ENCODE data around the gene ANTXR1. TPM values are rescaled to one million over a fixed set of nuclear protein-coding genes. Genes with fewer than 3 reads are reported as not detected.
"Not testable (repeated sequence)": the region's sequence is repeated elsewhere in the genome, so short reads cannot be mapped to it uniquely, and the experiment has no call there.

ANTXR1 gene
- total RNA-seq, 1 experiment from 2014 or later, result 67.4 TPM

DNA sequence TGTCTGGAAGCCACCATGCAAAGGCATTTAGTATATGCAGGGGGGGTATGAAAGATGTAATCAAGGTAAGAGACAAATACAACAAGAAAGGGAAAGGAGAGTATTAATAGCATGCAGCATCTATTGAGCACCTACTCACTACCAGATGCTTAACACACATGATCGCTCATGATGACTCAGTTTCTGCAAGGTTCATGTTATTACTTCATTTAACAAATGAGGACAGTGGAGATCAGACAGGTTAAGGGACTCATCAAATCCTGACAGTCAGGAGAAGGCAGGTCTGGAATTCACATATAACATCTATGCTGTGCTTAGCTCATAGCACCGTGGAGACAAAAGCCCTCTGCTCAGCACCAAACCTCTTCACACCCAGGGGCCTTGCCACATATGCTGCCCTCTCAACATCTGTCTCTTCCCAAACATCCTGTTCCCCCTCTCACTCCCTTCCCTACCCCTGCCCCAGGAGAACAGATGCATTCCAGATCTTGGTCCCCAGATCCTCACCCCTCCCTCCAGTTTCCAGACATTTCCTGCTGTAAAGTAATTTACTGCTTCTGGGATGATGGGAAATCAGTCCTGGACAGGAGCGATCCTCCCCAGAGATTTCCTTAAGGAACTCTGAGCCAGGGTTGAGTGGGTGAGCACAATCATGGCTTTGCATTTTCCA, 155.3 kb downstream of the ANTXR1 start:
- peak in 1 of 2 experiments; percentile 43 for DNase-seq
- H3K27me3 ChIP-seq, result no peaks in the 10 kb centered on the region
- peak overlapping the region; percentile 45 for H3K27ac ChIP-seq
- no peaks in the 10 kb centered on the region for H3K9me3 ChIP-seq (replicated peaks)
- no peak overlapping the region for H3K4me3 ChIP-seq
- peaks cover 51% of the 10 kb centered on the region for H3K36me3 ChIP-seq
- H3K4me1 ChIP-seq, result peaks cover 44% of the 10 kb centered on the region

DNA sequence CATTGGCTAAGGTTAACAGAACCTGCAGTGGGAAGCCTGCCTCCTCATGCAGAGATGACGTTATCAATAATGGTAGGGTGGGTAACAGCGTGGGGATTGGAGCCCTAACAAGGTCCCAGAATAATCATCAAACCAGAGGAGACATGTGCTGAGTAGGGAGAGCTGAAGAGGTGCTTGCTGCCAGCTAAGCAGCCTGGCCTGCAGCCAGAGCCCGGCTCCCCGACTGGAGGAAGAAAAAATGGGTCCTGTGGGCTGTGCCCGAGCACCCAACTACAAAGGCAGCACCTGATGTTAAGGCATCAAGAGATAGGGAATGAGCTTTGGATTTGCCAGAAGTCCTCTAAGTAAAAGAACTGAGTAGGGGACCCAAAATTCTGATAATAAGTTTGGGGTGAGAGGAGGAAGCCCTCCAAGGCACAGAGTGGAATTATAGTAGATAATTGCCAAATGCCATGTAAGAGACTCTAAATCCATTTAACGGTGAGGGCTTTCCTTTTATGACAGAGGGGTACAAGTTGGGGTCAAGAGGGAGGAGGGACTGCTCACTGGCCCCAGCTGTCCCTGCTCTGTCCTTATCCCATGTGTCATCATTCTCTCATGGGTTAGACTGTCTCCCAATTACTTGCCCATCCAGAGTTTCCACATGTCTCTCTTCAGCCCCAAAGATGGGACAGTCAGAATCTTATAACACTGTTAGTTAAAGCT, 156.1 kb downstream of the ANTXR1 start:
- Histone ChIP-seq H3K9me3 (replicated peaks) (no peaks in the 10 kb centered on the region), H3K27ac (peak overlapping the region; percentile 45), H3K4me1 (peaks cover 38% of the 10 kb centered on the region)

DNA sequence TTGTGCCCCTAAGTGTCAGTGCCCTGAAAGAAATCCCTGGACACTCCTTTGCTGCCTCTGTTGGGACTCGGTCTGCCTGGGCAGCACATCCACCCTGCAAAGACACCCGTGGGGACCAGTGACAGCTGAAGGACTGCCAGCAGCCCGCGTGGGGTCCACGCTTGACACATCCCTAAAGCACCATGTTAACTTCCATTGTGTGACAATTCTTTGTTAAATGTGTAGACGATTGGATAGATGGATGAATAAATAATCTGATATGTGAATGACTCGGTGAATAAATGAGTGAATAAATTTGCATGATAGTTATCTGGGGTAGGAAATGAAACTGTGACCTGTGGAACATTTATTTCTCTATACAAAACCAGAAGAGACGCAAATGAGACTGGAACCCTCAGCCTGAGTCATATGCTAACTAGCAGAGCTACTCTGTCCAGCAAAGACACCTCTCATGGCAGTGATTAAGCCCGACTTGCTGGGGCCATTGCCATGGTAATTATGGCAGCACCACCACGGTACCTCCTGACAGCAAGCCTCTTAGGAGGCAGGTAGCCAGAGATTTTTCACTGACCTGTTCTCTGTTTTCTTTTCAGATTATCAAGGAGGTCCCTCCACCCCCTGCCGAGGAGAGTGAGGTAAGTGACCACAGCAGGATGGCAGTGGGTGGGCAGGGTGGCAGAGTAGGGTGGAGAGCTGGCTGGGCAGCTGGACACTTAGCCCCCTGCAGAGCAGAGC, 156.8 kb downstream of the ANTXR1 start:
- H3K4me1 ChIP-seq, result peaks cover 38% of the 10 kb centered on the region
- no peaks in the 10 kb centered on the region for H3K27me3 ChIP-seq
- H3K27ac ChIP-seq, result peak overlapping the region; percentile 45
- peak in 1 of 2 experiments; percentile 29 for DNase-seq
- no peaks in the 10 kb centered on the region for H3K9me3 ChIP-seq (replicated peaks)
- H3K36me3 ChIP-seq, result peaks cover 36% of the 10 kb centered on the region
- H3K4me3 ChIP-seq, result no peak overlapping the region

More for the DNA sequence above, 156.1 kb downstream of the ANTXR1 start:
- Histone ChIP-seq H3K27me3 (no peaks in the 10 kb centered on the region), H3K36me3 (peaks cover 43% of the 10 kb centered on the region), H3K4me3 (no peak overlapping the region)
- peak in 1 of 2 experiments; percentile 59 for DNase-seq

DNA sequence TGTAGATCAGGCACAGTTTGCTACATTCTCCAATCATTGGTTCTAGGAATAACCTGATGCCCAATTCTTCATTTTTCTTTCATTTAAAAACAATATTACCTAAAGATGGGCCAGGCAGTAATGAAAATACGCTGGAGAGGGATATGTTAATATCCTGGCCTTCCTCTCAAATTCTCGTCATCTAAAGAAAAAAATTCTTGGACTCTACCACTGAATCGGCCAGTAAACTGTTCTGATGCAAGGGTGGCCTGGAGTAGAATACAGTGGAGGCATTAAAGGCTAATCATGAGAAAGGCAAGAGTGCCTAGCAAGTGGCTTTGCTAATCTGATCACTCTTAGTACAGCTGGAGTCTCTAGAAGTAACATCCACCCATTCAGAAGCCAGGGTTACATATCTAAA, 157.7 kb downstream of the ANTXR1 start:
- no peak overlapping the region for H3K4me3 ChIP-seq
- no peaks in the 10 kb centered on the region for H3K27me3 ChIP-seq
- no peaks in the 10 kb centered on the region for H3K9me3 ChIP-seq (replicated peaks)
- H3K36me3 ChIP-seq, result peaks cover 28% of the 10 kb centered on the region
- no peak for DNase-seq
- H3K4me1 ChIP-seq, result peaks cover 44% of the 10 kb centered on the region
- H3K27ac ChIP-seq, result no peak overlapping the region

DNA sequence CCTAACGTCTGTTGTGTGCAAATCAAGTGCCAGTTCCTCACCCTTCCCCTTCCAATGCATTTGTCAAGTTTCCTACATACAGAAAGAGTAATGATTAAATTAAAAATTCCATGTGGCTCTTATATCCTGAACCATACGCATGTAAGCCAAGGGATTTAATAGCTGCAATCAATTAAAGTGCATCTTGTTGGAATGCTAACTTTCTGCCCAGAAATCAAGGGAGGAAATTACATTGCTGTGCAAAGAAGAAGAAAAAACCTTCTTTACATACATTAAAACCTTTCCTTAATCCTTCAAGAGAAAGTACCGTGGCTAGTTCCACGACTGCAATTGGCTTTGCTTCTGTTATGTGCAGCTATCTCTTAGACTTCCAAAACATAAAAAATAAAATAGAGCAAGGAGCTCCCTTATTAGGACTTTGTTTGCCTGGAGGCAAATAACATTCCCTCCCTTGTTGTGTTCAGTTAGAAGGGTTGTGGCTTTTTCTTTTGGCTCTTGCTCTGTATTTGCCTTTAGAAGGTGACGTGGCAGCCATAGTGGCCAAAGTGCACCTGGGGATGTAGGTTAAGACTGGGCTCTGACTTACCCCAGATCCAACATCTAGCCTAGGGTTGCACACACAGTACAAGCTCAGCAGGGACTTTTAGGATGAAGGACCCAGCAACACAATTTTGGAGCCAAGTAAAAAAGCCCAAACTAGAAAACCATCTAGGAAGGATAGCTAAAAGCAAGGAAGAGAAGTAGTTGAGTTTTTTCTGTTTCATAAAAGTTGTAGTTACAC, 158.3 kb downstream of the ANTXR1 start:
- H3K36me3 ChIP-seq, result peaks cover 23% of the 10 kb centered on the region
- peaks cover 50% of the 10 kb centered on the region for H3K4me1 ChIP-seq
- H3K27ac ChIP-seq, result no peak overlapping the region
- H3K4me3 ChIP-seq, result no peak overlapping the region
- no peak for DNase-seq
- H3K9me3 ChIP-seq (replicated peaks), result no peaks in the 10 kb centered on the region
- H3K27me3 ChIP-seq, result no peaks in the 10 kb centered on the region

DNA sequence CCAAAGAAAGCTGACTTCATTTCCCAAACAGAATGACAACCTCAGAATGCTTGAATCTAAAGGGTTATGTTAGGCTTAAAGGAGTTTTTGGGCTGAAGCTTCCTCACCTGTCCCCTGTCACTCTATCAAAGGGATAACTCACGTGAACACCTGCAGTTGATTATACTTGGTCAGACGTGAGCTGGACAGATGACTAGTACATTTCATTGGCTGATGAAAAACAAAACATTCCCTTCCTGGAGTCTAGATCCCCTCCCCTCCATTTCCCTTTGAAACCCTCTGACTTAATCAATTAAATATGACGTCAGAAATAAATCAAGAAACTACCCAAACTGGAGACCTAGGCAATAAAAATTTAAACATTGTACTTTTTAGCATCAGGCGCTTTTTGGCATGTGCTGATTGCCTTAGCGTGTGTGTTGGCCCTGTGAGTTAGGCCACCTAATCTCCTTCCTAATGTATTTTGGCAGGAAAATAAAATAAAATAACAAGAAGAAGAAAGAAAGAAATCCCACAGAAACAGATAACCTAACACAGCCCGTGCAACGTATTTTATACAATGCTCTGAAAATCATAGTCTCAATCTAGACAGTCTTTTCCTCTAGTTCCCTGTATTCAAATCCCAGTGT, 159.0 kb downstream of the ANTXR1 start:
- no peak for DNase-seq
- no peak overlapping the region for H3K4me3 ChIP-seq
- peaks cover 58% of the 10 kb centered on the region for H3K4me1 ChIP-seq
- no peaks in the 10 kb centered on the region for H3K27me3 ChIP-seq
- no peak overlapping the region for H3K27ac ChIP-seq
- no peaks in the 10 kb centered on the region for H3K9me3 ChIP-seq (replicated peaks)
- peaks cover 16% of the 10 kb centered on the region for H3K36me3 ChIP-seq

DNA sequence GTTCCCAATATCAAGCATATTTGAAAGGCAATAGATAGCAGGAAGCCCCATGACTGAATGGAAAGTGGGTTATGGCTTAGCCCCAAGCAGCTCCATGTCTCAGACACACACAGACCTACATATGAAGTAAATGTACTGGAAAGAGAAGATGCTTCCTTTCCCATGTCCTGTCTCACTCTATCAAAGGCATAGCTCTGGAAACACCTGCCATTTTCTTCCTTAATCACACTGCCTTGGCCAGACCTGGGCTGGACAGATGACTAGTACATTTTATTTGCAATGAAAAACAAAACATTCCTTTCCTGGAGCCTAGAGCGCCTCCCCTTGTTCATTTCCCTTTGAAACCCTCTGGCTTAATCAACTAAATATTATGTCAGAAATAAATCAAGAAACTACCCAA, 160.7 kb downstream of the ANTXR1 start:
- H3K27me3 ChIP-seq, result no peaks in the 10 kb centered on the region
- no peak overlapping the region for H3K4me3 ChIP-seq
- H3K9me3 ChIP-seq (replicated peaks), result no peaks in the 10 kb centered on the region
- peaks cover 59% of the 10 kb centered on the region for H3K4me1 ChIP-seq
- H3K36me3 ChIP-seq, result peaks cover 3% of the 10 kb centered on the region
- no peak for DNase-seq
- H3K27ac ChIP-seq, result no peak overlapping the region

DNA sequence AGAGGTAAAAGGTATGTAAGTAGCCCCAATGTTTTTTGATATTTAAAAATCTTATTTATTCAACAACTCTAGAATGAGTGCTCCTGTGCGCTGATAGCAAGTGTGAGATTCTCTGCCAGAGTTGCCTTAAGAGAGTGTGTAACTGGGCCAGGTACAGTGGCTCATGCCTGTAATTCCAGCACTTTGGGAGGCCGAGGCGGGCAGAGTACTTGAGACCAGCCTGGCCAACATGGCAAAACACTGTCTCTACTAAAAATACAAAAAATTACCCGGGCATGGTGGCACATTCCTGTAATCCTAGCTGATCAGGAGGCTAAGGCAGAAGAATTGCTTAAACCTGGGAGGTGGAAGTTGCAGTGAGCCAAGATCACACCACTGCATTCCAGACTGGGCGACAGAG, 161.2 kb downstream of the ANTXR1 start:
- H3K4me1 ChIP-seq, result peaks cover 57% of the 10 kb centered on the region
- H3K9me3 ChIP-seq (replicated peaks); H3K27me3 ChIP-seq; DNase-seq; H3K36me3 ChIP-seq; H3K27ac ChIP-seq; H3K4me3 ChIP-seq: not testable (repeated sequence)

DNA sequence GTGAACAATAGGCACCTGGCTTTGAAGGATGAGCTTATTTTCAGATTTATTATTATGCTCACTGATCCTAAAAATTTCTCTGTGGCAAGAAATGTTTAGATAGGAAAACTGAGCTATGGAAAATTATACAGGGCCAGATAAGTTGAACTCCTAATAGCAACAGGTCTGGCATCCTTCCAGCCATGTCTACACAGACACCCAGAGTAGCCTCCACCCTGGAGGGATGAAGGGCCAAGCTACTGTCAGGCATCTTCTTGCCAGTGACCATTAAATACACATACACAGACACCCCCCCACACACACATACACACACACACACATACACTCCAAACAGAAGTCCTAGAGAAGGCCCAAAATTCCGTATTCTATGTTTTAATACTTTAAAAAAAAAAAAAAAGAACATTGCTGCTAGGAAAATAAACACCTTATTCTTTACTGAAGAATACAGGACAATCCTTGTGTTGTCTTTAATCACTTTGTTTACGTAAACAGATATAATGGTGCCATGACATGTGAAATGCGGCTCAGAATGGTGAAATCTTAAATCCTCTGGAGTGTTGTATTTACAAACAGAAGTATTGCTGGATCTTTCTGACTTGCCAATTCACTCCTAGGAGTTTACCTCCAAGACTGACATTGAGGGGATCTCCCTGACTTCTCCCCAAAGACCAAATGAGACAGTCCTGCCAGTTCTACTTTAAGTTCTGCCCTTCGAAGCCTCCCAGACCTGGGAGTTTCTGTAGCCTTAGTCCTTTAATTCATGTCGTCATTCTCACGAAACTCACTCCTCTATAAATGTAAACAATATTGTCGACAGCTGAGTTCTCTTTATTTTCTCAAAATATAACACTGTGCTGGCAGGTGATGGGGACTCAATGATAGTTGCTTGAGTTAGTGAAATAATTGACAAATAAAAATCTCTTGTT, 163.1 kb downstream of the ANTXR1 start:
- Histone ChIP-seq H3K27me3 (no peaks in the 10 kb centered on the region), H3K4me1 (peaks cover 40% of the 10 kb centered on the region), H3K36me3 (peaks cover 7% of the 10 kb centered on the region; the same call in 1 of the 2 replicates), H3K27ac (peak overlapping the region; percentile 94), H3K4me3 (no peak overlapping the region), H3K9me3 (replicated peaks) (no peaks in the 10 kb centered on the region)
- peak in 1 of 2 experiments; percentile 62 for DNase-seq

DNA sequence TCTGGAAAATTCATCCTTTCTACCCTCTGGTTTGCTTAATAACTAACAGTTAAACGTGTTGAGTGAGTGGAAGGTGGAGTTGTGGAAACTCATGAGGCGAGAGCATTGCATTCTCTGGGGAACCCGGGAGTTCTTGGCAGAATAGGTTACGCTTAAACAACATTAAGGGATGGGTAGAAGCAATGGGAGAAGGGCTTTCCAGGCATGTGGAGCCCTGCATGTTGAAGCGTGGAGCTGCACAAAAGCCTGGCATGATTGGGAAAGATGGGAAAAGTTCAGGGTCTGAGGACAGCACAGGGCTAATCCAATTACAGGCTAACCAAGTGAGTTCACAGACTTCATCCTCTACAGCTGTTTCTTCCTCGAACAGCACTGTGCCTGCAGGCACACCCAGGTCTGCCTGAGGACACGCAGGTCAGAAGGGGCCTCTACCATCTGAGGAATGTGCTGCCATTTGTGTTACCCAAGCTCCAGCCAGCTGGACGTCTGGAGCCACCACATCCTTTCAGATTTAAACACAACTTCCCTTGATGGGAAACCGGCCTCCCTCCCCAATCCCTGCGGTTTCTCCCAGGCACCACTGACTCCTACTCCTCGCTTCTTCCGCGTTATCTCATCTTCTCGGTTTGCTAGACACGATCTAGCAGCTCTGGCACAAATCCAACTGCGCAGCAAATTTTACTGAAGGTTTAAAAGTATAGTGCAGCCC, 164.2 kb downstream of the ANTXR1 start:
- peak overlapping the region; percentile 16 for H3K4me3 ChIP-seq
- peak; percentile 99 for DNase-seq
- H3K27me3 ChIP-seq, result no peaks in the 10 kb centered on the region
- no peaks in the 10 kb centered on the region for H3K9me3 ChIP-seq (replicated peaks)
- H3K4me1 ChIP-seq, result peaks cover 32% of the 10 kb centered on the region
- peaks cover 9% of the 10 kb centered on the region for H3K36me3 ChIP-seq
- H3K27ac ChIP-seq, result peak overlapping the region; percentile 94

DNA sequence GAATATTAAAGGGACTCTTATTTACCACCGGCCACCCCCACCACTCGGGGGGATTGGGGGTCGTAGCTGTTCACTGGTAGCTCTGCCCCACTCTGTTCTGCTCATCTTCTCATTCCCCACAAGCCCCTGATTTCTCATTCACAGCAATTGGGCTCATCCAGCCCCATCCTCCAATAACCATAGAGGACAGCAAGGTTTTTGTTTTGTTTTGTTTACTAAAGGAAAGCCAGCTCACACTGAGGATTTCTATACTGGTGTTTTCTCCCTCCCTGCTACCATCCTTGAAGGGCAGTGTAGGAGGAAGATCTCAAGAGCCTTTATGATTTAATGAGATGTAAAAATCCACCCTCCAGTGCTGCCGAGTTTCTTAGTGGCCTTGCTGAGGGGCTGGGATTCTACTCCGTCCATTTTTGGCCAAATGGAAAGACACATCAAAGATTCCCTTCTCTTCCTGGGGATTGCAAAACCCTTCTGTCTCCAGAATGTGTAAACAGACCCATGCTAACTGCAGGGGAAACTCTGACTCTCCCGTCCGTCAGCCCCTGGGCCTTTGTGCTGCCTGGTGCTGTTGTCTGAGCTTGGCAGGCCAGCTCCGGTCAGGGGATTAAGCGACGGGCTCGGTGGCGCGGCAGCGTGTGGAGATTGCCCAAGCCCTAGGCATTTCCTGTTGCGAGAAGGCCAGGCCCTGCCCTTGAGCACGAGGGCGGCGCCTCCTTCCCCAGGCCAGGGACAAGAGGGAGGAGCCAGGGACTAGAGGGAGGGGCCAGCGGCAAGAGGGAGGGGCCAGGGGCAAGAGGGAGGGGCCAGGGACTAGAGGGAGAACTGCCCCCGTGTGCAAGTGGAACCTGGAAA, 165.0 kb downstream of the ANTXR1 start:
- Histone ChIP-seq H3K27ac (peak overlapping the region; percentile 94), H3K27me3 (no peaks in the 10 kb centered on the region), H3K9me3 (replicated peaks) (no peaks in the 10 kb centered on the region), H3K36me3 (peaks cover 14% of the 10 kb centered on the region), H3K4me1 (peaks cover 32% of the 10 kb centered on the region), H3K4me3 (peak overlapping the region; percentile 16)
- DNase-seq, result peak; percentile 97 to 98

DNA sequence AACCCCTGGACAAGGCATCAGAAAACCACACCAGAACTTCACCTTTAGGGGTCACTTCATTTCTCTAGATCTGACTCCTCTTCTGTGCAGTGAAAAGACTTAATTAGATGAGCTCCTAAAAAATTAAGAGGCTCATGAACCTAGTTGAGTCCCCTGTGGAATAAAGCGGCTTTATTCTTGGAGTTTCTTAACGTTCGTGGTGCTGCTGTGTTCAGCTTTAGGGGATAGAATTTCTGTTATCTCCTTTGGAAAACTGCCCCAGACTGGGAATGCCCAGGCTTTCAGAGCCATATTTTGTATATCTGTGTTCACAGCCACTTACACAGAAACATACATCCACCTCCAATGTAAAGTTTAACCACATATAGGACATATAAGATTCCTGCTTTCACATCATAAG, 165.8 kb downstream of the ANTXR1 start:
- peaks cover 19% of the 10 kb centered on the region for H3K36me3 ChIP-seq
- no peak for DNase-seq
- peaks cover 35% of the 10 kb centered on the region for H3K4me1 ChIP-seq
- no peaks in the 10 kb centered on the region for H3K27me3 ChIP-seq
- H3K4me3 ChIP-seq, result no peak overlapping the region
- peak overlapping the region; percentile 94; the same call in 1 of the 2 replicates for H3K27ac ChIP-seq
- H3K9me3 ChIP-seq (replicated peaks), result no peaks in the 10 kb centered on the region
